Muscle of back (tissue), 11 donors: ENCODE measurements around the gene TNFSF15. TPM values are rescaled to one million over a fixed set of nuclear protein-coding genes. Genes with fewer than 3 reads are reported as not detected.
A peak's percentile ranks its signal among the peaks of the same experiment; 100 is the strongest.
"Not testable (repeated sequence)": the region's sequence is repeated elsewhere in the genome, so short reads cannot be mapped to it uniquely, and the experiment has no call there.

Experiments used
- DNase-seq, 3 donors: peaks; one replicate each; pipeline versions ENCODE4 v3.0.0 to v3.0.0-alpha.2; 2013
- polyA plus RNA-seq, 10 donors: library from polyadenylated mRNA; unstranded; fragments of 120-200 nt; gene quantifications; one replicate each; pipeline ENCODE4 v1.2.1, GENCODE V29; 2013; ENCODE audit not compliant: insufficient read length in 10 of 10

Gene TNFSF15
- polyA plus RNA-seq, 10 donors, result 0.11 to 0.39 (median 0.17) TPM

DNA sequence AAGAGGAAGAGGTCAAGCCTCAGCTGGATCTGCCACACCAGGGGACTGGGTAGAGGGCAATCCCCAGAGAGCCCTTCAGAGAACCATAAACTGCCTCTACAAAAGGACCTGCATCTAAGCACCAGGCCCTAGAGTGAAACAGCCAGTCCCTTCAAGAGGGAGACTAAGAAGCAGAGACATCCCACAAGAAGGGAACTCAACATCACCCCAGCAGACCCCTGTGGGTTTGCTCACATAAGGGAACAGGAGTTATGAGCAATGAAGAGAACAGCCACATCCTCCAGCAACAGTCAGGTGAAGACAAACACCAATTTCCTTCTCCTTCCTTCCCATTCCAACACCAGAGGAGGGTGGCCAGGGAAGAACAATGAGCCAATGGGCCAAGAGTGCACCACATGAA is 48.9 kb downstream of the TNFSF15 start:
- no peak for DNase-seq

DNA sequence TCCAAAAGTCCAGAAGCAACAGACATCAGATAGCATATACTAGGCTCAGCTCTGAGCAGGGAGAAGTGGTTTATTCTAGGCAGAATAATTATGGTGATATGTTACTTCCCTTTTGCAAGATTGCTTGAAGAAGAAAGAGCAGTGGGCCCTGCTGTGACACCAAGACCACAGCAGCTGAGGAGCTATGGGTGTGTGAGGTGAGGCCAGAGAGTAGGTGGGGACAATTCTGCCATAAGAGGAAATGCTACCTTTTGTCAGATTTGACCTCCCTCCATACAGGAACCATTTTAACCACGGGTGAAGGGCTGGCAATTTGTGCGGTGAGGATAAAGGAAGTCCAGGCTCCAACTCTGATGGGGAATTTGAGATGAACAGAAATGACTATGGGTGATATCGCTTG is 51.3 kb downstream of the TNFSF15 start:
- DNase-seq, result no peak

GRCh38 chr9:114746591-114747346 is 59.1 kb downstream of the TNFSF15 start:
- DNase-seq, result peak; percentile 62 to 86 (median 66)

GRCh38 chr9:114745879-114746550 is 59.8 kb downstream of the TNFSF15 start:
- no peak for DNase-seq

GRCh38 chr9:114745108-114745848 is 60.6 kb downstream of the TNFSF15 start:
- DNase-seq, result no peak

GRCh38 chr9:114743446-114743845 is 62.4 kb downstream of the TNFSF15 start:
- no peak for DNase-seq

DNA sequence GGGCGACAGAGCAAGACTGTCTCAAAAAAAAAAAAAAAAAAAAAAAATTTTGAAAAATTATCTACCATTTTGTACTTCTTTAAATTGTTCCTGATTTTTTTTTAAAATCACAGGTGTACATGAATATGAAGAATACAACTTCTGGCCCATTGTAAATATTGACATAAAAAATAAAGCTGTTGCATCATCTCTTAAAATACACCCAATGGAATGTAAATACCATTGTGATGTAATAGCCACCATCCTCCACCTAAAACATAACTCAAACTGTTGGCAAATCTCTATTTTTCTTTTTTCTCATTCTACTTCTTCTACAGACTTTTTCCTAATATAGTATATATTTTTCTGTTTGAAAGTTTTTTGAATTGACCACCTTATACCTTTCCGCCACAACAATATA is 62.9 kb downstream of the TNFSF15 start:
- no peak for DNase-seq

DNA sequence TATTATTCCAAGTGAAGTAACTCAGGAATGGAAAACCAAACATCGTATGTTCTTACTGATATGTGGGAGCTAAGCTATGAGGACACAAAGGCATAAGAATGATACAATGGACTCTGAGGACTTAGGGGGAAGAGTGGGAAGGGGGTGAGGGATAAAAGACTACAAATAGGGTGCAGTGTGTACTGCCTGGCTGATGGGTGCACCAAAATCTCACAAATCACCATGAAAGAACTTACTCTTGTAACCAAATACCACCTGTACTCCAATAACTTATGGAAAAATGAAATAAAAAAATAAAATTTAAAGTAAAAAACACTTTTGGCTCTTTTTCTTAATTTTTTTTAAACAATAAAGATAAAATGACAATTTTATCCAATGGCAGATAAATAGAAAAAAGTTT is 64.3 kb downstream of the TNFSF15 start:
- not testable (repeated sequence) for DNase-seq

DNA sequence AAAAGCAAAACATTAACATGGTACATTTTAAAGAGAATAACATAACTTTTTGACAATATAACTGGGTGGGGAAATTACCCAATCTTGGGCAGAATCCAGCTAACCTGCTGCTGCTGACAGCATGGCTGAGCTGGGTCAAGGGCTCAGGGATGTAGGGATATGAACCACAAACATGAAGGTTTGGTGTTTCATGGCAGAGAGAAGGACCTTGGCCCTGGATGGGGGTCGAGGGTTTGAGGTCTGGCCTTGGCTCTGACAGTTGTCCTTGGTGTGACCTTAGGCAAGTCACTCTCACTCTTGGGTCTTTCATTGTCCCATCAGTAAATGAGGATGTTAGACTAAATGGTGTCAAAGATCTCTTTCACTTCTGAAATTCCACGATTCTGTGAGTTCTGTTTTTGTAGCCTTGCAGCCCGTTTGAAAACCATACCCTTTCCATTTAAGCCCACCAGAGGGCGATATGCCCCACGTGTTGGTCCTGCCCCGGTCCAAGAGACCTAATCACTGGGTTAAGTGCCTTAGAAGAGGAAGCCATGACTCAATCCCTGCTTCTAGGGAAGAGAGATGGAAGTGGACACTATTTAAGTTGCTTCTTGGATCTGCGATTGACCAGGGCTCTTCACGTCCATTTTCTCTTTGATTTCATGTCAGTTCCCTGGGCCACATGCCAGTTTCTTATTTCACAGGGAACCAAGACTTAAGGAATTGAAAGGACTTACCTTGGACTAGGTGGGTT is 67.1 kb downstream of the TNFSF15 start:
- peak; percentile 64 to 78 (median 69) for DNase-seq

- DNase-seq, result no peak
Measured at GRCh38 chr9:114737847-114738246, 68.0 kb downstream of the TNFSF15 start.

GRCh38 chr9:114737118-114737517 is 68.7 kb downstream of the TNFSF15 start:
- no peak for DNase-seq

- no peak for DNase-seq
Measured at GRCh38 chr9:114735704-114736103, 70.1 kb downstream of the TNFSF15 start.

DNA sequence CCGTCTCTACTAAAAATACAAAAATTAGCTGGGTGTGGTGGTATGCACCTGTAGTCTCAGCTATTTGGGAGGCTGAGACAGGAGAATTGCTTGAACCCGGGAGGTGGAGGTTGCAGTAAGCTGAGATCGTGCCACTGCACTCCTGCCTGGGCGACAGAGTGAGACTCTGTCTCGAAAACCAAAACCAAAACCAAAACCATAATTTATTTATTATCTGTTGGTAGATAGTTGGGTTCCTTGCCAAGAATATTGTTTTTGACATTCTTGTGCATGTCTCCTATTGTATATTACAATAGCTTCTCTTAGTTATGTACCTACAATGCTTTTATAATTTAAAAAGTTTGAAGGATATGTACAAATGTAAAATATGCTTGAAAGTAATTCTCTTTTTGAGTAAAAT is 70.7 kb downstream of the TNFSF15 start:
- not testable (repeated sequence) for DNase-seq

Other genes with a start within 250 kb of the TNFSF15 start
- gene ATP6V1G1, start 218.3 kb downstream of the TNFSF15 start, polyA plus RNA-seq, result 100 to 1,000 TPM in 6 of 10 donors, 10 to 100 TPM in 4; 91.9 to 135 (median 103) TPM
- 1 to 10 TPM; 3.5 to 7.8 (median 4.9) TPM for gene TMEM268, start 194.7 kb downstream of the TNFSF15 start, polyA plus RNA-seq
- not detected for gene TEX53, start 148.2 kb downstream of the TNFSF15 start, polyA plus RNA-seq
- not detected for gene TEX48, start 123.8 kb downstream of the TNFSF15 start, polyA plus RNA-seq
- 1 to 10 TPM in 3 of 10 donors, under 1 TPM in 7; 0.45 to 2.3 (median 0.65) TPM for gene TNFSF8, start 124.6 kb upstream of the TNFSF15 start, polyA plus RNA-seq